Activated CD4-positive, alpha-beta T cell treated with anti-CD3 and anti-CD28 coated beads, Interleukin-2, Interleukin-6, amounts not matched to agents 100 ng/mL and 50 ng/mL, durations not matched to agents 16 hours and 8 hours (primary cell): Measurements from ENCODE around the gene OARD1.

Experiments used
- DNase-seq: peaks from one replicate; pipeline ENCODE4 v3.0.0-alpha.2; 2020

OARD1 gene

DNA sequence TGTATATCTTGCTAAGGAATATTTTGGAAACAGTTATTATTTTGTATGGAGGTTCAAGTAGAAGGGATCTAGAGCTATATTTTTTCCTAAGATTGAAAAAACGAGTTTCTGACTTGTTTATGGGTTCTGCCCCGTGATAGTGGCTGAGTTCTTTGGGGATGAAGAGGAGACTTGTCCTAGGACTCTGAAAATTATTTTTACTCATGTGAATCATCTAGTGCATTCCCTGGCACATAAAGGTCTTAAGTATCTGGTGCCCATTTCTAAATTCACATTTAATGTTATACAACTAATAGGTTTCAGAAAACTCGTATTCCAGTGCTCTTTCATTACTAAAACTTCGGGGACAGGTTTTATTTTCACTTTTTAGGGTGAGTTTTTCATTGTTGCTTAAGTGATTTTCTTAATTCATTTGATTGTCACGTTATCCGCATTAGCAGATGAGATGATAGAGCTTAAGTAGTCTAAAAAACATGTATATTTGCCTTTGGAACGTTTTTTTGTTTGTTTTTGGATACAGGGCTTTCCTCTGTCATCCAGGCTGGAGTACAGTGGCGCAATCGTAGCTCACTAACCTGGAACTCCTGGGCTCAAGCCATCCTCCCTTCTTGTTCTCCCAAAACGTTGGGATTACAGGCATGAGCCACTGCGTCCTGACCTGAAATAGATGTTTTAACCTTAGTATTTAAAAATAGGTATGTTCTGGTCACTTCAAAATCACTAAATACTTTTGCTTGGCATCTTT, 2.7 kb upstream of the OARD1 start:
- no peak for DNase-seq

DNA sequence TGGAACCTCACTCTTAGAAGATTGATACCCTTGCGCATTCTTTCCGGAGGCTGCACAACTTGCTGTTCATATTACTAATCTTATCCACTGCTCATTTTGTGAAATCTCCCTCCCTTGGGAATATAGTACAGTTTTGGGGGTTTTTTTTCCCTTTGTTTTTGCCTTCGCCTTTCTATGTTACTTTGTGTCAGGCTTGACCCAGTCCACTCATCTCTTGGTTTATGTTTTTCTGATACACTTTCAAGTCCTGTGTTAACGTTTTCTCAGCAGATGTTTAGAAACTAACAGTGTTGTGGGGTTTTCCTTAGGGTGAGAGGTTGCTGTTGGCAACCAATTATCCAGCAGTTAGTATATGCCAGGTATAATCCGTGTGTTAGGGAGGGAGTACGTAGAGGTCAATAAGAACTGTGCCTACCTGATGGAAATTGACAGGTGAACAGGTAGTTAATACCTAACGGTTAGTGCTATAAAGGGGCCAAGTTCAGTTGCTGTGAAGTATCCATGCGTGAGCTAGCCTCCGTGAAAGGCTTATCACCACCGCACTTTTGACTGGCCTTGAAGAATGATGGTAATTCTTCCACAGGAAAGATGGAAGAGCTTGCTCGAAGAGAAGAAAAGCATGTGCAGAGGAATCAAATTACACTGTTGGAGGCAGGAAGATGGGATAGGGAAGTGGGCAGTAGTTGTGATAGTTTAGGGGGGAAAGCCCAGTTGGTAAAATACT, 2.0 kb upstream of the OARD1 start:
- DNase-seq = peak; percentile 17

- peak; percentile 91 for DNase-seq
Observed at GRCh38 chr6:41073203-41073967, 1.2 kb upstream of the OARD1 start.

DNA sequence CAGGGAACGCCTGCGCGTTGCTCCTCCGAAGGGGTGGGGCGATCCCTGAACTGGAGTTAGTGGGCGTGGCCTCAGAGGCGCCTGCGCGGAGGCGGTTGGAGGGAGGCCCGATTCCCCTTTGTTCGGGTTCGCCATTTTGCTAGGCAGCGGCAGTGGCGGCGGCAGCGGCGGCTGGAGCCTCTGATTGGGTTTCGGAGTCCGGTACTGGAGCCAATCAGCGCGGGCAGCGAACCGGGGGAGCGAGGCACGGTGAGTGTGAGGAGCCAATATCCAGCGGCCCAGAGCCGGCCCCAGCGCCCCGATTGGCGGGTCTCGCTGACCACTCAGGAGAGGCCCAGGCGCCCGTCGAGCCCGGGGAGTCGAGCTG, 663 bp upstream of the OARD1 start, which contains the start of gene NFYA:
TSS of gene NFYA (plus strand) at position 139 of the 367 bp plus-strand sequence. CDS start 6,116 bp downstream, outside the sequence.
- no peak for DNase-seq

GRCh38 chr6:41071501-41071922, 644 bp downstream of the OARD1 start:
- no peak for DNase-seq

GRCh38 chr6:41066867-41067304, 5.3 kb downstream of the OARD1 start:
- DNase-seq = peak; percentile 60

DNA sequence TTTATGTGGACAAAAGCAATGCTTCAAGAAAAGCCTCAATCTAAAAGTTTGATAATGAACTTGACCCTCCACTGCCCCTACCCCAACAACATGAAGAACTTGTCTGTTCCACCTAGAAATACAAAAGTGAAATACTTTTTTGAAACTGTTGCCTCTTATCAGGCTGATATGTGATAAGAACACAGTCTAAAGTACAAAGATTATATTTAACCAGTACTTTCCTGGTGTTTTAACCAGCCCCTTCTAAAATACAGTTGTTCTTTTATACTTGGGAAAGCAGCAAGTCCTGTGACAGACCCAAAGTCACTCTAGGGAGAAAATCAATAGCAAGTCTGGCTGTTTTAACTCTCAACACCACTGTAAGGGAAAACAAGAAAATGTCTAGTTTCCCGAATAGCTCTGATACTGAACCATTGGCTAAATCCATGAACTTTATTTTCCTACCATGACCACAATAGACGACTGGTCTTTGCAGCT, 6.6 kb downstream of the OARD1 start:
- DNase-seq = no peak

GRCh38 chr6:41064841-41065240, 7.3 kb downstream of the OARD1 start:
- DNase-seq = no peak

DNA sequence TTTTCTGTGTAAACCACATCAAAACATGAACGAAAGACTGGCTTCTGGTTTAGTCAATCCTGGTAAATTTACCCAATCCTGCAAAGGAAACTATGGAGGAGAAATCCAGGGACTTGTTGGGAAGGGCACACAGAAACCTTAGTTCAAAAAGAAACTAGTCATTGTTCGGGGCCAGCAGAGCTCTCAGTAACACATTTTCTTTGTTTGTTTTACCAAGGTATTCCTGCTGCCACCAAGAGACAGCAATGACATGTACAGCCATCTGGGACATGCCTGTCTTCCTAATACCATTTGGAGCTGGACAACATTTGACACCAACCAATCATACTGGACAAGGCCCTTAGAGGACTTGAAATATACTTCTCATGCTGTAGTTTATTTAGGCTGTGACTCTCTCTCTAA, 8.3 kb downstream of the OARD1 start:
- no peak for DNase-seq

DNA sequence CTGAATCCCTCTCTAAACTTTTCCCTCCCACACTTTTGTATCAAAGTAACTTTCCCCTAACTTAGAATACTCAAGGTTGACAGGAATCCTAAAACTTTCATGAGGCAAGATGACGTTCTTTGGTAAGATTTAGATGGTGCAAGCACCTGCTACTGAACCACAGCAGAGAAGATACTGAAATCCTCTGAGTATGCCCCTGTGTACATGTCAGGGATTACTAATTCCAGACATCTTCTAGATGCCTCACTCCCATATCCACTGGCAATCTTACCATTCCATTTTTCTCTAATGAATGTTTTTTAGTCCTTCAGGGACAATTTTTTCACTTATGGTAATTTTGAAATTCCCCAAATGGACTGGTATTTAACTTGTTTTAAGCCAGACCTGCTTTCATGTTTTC, 10.1 kb downstream of the OARD1 start:
- DNase-seq = no peak

DNA sequence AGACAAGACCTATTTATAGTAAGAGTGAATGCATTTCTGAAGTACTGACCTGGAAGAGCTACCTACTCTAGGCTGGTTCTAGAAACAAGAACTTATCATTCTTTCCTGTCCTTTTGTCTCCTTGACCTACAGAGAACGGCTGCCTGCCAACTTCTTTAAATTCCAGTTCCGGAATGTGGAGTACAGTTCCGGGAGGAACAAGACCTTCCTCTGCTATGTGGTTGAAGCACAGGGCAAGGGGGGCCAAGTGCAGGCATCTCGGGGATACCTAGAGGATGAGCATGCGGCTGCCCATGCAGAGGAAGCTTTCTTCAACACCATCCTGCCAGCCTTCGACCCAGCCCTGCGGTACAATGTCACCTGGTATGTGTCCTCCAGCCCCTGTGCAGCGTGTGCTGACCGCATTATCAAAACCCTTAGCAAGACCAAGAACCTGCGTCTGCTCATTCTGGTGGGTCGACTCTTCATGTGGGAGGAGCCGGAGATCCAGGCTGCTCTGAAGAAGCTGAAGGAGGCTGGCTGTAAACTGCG, 10.9 kb downstream of the OARD1 start:
- no peak for DNase-seq

DNA sequence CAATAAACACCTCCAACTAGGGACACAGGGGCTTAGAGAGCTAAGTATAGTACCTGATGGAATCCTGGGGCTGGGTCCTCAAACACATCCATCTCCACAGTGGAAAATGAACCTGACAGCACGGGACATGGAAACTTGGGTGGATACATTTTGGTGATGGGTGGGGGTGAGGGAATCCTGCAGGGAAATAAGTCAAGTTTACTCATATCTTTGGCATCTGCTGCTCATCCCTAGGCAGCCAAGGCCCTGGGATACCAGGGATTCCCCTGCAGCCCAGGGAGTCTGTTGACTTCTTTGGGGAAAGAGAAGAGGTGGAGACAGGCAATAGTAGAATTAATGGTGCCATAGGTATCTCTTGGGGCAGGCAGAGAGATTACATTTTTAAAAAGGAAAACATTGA, 12.6 kb downstream of the OARD1 start:
- DNase-seq = no peak

GRCh38 chr6:41058783-41059181, 13.4 kb downstream of the OARD1 start:
- DNase-seq = no peak

DNA sequence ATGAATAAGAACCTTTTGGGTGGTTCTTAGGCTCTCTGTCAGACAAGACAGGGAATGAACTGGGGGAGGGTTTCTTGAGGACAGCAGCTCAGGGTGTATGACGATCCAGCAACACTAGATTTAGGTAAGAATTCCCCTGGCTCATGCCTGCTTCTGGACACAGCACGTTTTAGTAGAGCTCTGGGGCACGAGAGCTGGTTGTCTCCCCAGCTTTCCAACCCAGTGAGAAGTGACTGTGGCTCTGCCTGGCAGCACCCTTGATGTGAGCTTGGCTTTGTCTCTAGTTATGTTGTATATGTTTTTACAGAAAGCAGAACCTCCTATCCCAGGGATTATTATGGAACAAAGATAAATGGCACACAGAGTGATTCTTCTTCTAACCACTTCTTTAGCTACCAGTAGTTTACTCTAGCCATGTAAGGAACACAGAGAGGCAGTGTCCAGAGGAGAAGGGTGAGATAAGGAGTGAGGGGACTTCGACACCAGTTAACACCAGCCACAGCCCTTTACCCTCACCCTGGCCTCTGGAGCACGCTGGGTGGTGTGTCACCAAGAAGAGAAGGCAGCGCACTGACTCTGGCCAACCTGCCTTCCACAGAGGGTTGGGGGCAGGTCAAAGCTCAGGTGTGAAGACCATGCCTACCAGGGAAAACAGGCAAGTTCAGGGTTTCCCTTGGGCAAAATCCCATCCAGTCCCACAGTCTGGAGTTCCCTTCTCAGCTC, 15.2 kb downstream of the OARD1 start:
- DNase-seq = no peak

DNA sequence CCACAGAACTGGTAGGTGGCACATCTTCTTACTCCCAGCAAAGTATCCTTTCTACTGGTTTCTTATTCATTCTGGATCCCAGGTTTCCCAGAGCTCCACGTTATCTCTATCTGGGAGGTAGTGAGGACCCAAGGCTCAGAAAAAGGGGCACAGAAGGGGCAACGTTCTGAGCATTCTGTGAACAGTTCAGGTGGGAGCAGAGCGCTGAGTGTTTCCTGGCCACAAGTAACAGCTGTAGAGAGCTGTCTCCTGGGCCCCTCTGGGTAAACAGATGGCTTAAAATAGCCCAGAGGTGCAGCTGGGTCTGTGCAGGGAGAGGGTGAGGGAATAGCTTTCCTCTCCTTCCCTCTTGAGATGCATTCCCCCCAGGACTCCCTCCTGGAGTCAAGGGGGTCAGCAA, 17.0 kb downstream of the OARD1 start:
- DNase-seq = no peak

DNA sequence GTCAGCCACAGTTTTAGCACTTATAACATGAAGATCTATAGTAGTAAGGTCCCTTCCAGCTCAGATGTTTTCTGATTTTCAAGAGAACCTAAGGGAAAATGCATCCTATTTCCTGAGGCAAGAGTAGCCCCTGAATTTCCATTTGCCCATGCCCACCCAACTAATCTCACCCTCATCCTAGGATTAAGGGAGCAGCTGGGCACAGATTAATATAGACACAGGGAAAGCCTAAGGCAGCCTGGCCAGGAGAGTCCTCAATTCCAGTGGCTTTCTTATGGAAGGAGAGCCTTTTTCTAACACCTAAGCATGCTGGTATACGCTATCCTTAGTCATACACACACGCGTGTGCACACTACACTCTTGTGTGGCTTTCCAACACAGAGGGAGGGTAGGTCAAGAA, 17.6 kb downstream of the OARD1 start:
- no peak for DNase-seq

- DNase-seq = no peak
Observed at GRCh38 chr6:41053041-41053440, 19.1 kb downstream of the OARD1 start, which contains the start of gene APOBEC2. APOBEC2 (plus strand) TSS chr6:41053202; CDS start chr6:41053348, 146 bp downstream.

DNA sequence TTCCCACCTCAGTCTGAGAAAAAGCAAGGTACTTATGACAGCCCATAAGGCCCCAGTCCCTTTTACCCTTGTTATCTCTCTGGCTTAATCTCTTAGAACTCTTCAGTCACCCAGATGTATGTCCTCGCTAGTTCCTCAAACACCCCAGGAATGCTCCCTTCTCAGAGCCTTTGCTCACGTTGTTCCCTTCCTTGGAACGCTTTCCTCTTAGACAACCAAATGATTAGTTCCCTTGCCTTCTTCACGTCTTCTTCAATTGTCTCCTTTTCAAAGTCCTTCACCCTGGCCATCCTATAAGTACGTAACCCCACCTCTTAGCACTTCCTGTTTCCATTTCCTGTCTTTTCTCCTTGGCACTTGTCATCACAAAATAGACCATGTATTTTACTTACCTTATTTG, 20.3 kb downstream of the OARD1 start:
- no peak for DNase-seq

- no peak for DNase-seq
Observed at GRCh38 chr6:41050536-41050935, 21.6 kb downstream of the OARD1 start.

GRCh38 chr6:41049955-41050354, 22.2 kb downstream of the OARD1 start:
- DNase-seq = no peak

DNA sequence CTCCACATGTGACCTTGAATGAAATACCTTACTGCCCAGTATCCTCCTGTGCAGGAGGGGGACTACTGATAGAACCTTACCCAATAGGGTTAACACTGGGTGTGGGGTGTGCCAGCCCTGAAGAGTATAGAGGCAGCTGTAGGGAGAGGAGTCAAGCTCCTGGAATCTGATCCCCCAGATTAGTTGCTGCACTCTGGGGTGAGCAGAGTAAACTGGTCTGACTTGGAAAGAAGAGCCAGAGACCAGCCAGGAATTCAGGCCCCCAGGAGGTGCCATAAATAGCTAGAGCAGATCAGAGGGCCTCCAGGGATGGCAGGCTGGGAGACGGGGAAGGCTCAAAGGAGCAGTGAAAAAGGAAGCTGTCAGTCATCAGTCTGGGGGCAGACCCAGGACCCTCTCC, 22.6 kb downstream of the OARD1 start:
- no peak for DNase-seq
